Thoracic aorta (tissue), 2 donors: Measurements from ENCODE around the gene ZNF367. TPM values are rescaled to one million over a fixed set of nuclear protein-coding genes. Genes with fewer than 3 reads are reported as not detected.

Source experiments
- ATAC-seq: fragments of 150-250 bp; one replicate; pipeline ENCODE4 v1.8.0; 2017; ENCODE audit warnings: low read depth; ENCODE audit not compliant: insufficient number of reproducible peaks, low FRiP score
- DNase-seq: peaks from one replicate; pipeline ENCODE4 v3.0.0-alpha.2; 2020; ENCODE audit warnings: low spot score
- H3K27ac ChIP-seq, 2 donors: fragments of 200-600 bp; sonication (generic); 1 replicate in 1 of 2; 2 replicates in 1 of 2; pipeline ENCODE4 v1.5.1; 2016; ENCODE audit warnings: mild to moderate bottlenecking in 2 of 2, moderate library complexity in 2 of 2
- H3K27me3 ChIP-seq: fragments of 200-600 bp; sonication (generic); replicated peaks from 2 replicates; pipeline ENCODE4 v1.6.0; 2016; ENCODE audit warnings: mild to moderate bottlenecking; ENCODE audit not compliant: insufficient read depth
- H3K36me3 ChIP-seq: fragments of 200-600 bp; sonication (generic); one replicate; pipeline ENCODE4 v1.5.1; 2016
- H3K4me1 ChIP-seq, 2 donors: fragments of 200-600 bp; sonication (generic); 1 replicate in 1 of 2; 2 replicates in 1 of 2; pipeline versions ENCODE4 v1.5.1 to v1.6.0; 2016; ENCODE audit warnings: low read depth in 2 of 2, mild to moderate bottlenecking in 1 of 2; ENCODE audit not compliant: control insufficient read depth in 1 of 2
- H3K4me3 ChIP-seq: fragments of 200-600 bp; sonication (generic); 2 replicates; pipeline ENCODE4 v1.5.1; 2016; ENCODE audit warnings: mild to moderate bottlenecking
- H3K9me3 ChIP-seq: fragments of 200-600 bp; sonication (generic); 2 replicates; pipeline ENCODE4 v1.5.1; 2016
- total RNA-seq, 2 donors: library from RNA; depleted of rRNA; stranded (reverse); fragments of >200 nt; gene quantifications; one replicate each; pipeline versions ENCODE4 v1.1.0 to v1.2.3, GENCODE V29; 2016
- TF ChIP-seq, protein P1 (sequence below): fragments of 200-600 bp; sonication (generic); IDR thresholded peaks from one replicate; pipeline ENCODE4 v1.5.1; 2019; ENCODE audit warnings: antibody characterized with exemption

ZNF367 gene
- total RNA-seq, 2 donors from 2014 or later, result 1.3 to 2.6 TPM

DNA sequence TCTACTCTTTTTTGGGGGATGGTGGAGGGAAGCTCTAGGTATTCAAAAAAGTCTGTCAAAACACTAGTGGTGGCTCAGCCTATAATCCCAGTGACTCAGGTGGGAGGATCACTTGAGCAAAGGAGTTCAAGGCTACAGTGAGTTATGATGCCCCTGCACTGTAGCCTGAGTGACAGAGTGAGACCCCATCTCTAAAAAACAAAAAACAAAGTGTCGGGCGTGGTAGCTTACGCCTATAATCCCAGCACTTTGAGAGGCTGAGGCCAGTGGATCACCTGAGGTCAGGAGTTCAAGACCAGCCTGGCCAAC lies 18.9 kb downstream of the ZNF367 start:
- Histone ChIP-seq H3K27ac (no peak overlapping the region), H3K36me3 (no peaks in the 10 kb centered on the region), H3K4me1 (no peaks in the 10 kb centered on the region), H3K9me3 (peaks cover 7% of the 10 kb centered on the region), H3K4me3 (no peak overlapping the region), H3K27me3 (no peaks in the 10 kb centered on the region)
- DNase-seq, result no peak
- TF ChIP-seq, protein P1, sequence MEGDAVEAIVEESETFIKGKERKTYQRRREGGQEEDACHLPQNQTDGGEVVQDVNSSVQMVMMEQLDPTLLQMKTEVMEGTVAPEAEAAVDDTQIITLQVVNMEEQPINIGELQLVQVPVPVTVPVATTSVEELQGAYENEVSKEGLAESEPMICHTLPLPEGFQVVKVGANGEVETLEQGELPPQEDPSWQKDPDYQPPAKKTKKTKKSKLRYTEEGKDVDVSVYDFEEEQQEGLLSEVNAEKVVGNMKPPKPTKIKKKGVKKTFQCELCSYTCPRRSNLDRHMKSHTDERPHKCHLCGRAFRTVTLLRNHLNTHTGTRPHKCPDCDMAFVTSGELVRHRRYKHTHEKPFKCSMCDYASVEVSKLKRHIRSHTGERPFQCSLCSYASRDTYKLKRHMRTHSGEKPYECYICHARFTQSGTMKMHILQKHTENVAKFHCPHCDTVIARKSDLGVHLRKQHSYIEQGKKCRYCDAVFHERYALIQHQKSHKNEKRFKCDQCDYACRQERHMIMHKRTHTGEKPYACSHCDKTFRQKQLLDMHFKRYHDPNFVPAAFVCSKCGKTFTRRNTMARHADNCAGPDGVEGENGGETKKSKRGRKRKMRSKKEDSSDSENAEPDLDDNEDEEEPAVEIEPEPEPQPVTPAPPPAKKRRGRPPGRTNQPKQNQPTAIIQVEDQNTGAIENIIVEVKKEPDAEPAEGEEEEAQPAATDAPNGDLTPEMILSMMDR, result no peak
- no peak for ATAC-seq

GRCh38 chr9:96398582-96399324 lies 19.4 kb downstream of the ZNF367 start:
- no peaks in the 10 kb centered on the region for H3K27me3 ChIP-seq
- no peak overlapping the region for H3K4me3 ChIP-seq
- DNase-seq, result no peak
- TF ChIP-seq, protein P1, result no peak
- no peaks in the 10 kb centered on the region for H3K4me1 ChIP-seq
- no peak for ATAC-seq
- H3K36me3 ChIP-seq, result no peaks in the 10 kb centered on the region
- H3K27ac ChIP-seq, result no peak overlapping the region
- H3K9me3 ChIP-seq, result peaks cover 7% of the 10 kb centered on the region

DNA sequence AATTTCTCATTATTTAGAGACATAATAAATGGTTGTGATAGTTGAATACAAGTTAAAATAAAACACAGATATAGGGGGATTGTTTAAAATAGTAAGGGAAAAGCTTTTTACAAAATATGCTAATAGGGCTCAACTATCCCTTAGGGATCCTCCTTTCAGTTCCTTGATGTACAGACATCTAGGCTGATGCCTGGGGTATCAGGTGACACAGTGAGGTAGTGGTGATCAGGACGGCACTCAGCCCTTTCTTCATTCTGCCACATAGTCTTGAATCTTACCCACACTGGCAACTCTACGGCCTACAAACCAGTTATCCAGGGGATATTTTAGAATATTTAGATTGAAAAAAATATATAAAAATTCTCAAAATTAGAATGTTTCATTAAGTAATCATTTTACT lies 22.2 kb downstream of the ZNF367 start:
- no peak overlapping the region for H3K27ac ChIP-seq
- no peaks in the 10 kb centered on the region for H3K36me3 ChIP-seq
- peaks cover 7% of the 10 kb centered on the region for H3K9me3 ChIP-seq
- TF ChIP-seq, protein P1, result no peak
- H3K27me3 ChIP-seq, result no peaks in the 10 kb centered on the region
- no peak overlapping the region for H3K4me3 ChIP-seq
- H3K4me1 ChIP-seq, result peaks cover 0 to 7% of the 10 kb centered on the region in 2 donors
- ATAC-seq (no peak), DNase-seq (no peak)

DNA sequence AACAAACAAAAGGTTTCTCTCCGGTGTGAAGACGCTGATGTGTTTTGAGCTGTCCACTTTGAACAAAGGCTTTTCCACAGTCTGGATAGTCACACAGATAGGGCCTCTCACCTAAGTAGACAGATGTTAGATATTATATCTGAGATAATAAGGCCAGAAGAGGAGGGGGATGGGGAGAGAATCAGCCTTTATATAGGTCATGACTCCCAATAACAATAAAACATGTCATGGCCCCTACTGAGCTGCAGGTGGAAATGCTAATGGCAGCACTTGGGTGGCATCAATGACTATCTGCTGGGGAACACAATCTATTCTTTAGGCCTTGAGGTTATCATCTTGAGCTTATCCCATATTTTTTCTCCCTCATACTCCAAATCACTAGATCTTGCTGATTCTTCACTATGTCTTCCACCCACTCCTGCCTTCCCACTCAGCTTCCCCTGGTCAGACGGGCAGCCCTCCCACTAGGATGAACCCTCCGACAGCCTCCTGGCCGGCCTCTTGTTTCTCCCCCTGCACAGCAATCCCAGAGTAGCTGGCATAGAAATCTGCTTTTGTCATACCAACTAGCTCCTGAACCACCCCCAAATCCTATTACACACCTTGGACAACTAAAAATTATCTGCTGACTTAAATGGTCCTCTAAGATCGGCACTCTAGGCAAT lies 23.2 kb downstream of the ZNF367 start:
- H3K27ac ChIP-seq, result no peak overlapping the region
- ATAC-seq, result no peak

GRCh38 chr9:96392263-96392662 lies 25.9 kb downstream of the ZNF367 start:
- H3K4me3 ChIP-seq, result no peak overlapping the region
- H3K27ac ChIP-seq, result no peak overlapping the region
- no peak for ATAC-seq
- peaks cover 0 to 18% of the 10 kb centered on the region in 2 donors for H3K4me1 ChIP-seq
- DNase-seq, result no peak
- H3K9me3 ChIP-seq, result no peaks in the 10 kb centered on the region
- no peaks in the 10 kb centered on the region for H3K36me3 ChIP-seq
- H3K27me3 ChIP-seq, result no peaks in the 10 kb centered on the region
- TF ChIP-seq, protein P1, result no peak

More for the DNA sequence above, 23.2 kb downstream of the ZNF367 start:
- Histone ChIP-seq H3K4me3 (no peak overlapping the region), H3K9me3 (peaks cover under 1% of the 10 kb centered on the region), H3K4me1 (peaks cover 0 to 15% of the 10 kb centered on the region in 2 donors), H3K27me3 (no peaks in the 10 kb centered on the region), H3K36me3 (no peaks in the 10 kb centered on the region)
- TF ChIP-seq, protein P1, result no peak
- DNase-seq, result no peak
